Measurements from ENCODE around the gene CAMKK1.

DNA sequence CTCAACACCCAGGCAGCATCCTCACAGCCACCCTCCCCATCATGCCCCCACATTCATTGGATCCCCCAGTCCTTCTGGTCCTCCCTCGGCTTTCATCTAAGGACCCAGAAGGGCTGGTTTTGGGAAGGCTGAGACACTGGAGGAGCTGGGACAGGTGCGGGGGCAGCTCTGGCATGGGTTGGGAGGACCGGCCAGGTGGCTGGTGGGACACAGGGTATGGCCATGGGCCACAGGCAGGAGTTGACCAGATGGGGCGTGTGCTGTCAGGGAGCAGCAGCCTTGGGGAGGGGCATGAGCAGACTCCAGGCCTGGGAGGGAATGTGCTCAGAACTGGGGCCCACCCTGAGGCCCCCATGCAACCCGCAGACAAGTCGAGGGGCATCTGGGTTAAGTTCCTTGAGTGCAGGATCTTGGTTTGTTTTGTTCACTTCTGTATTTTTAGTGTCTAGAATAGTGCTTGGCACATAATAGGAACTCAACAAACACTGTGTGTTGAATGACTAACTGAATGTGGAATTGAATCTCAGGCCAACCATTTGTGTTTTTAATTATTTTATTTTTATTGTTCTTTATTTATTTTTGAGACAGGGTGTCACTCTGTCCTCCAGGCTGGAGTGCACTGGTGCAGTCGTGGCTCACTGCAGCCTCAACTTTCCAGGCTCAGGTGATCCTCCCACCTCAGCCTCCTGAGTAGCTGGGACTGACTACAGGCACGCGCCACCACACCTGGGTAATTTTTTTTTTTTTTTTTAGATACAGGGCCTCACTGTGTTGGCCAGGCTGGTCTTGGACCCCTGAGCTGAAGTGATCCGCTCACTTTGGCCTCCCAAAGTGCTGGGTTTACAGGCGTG is 17.8 kb upstream of the CAMKK1 start:
- TF ChIP-seq POLR2AphosphoS5 (IDR thresholded peaks at IDR 0.05; ENCODE audit: borderline replicate concordance, low read depth, low read length), result no peak
- no peak for TF ChIP-seq EZH2 (IDR thresholded peaks at IDR 0.05)

All from SK-N-MC (cell line).